Tibial artery (tissue), 4 donors: ENCODE results near the gene GTPBP4.

Source experiments
- DNase-seq, 2 donors: peaks; one replicate each; pipeline ENCODE4 v3.0.0-alpha.2; 2019
- H3K27ac ChIP-seq, 2 donors: fragments of 200-600 bp; sonication (generic) in 1 of 2; 1 replicate in 1 of 2; 2 replicates in 1 of 2; pipeline ENCODE4 v1.5.1; 2018 to 2019; ENCODE audit warnings: mild to moderate bottlenecking in 1 of 2
- H3K27me3 ChIP-seq, 2 donors: fragments of 200-600 bp; sonication (generic) in 1 of 2; one replicate each; pipeline versions ENCODE4 v1.5.1 to v1.6.0; 2016 to 2019
- H3K36me3 ChIP-seq, 3 donors: fragments of 200-600 bp; sonication (generic) in 2 of 3; one replicate each; pipeline ENCODE4 v1.5.1; 2016 to 2019; ENCODE audit warnings: mild to moderate bottlenecking in 2 of 3
- H3K4me1 ChIP-seq, 4 donors: fragments of 200-600 bp; sonication (generic) in 2 of 4; 1 replicate in 3 of 4; 2 replicates in 1 of 4; pipeline ENCODE4 v1.5.1; 2016 to 2019
- H3K4me3 ChIP-seq, 2 donors: fragments of 200-600 bp; sonication (generic) in 1 of 2; 1 replicate in 1 of 2; 2 replicates in 1 of 2; pipeline ENCODE4 v1.5.1; 2018 to 2019; ENCODE audit warnings: mild to moderate bottlenecking in 2 of 2
- H3K9me3 ChIP-seq, 3 donors: fragments of 200-600 bp; sonication (generic) in 1 of 3; one replicate each; pipeline ENCODE4 v1.5.1; 2016 to 2019
- intact Hi-C: fragments of 100-400 bp; cut with DNase I; formaldehyde crosslinking; loops from one replicate; pipeline ENCODE4 v1.15.0; 2023; ENCODE audit warnings: low total_unique reads
- TF ChIP-seq, protein P1 (sequence below), 2 experiments: fragments of 200-600 bp in 1 of 2; fragments of 450-650 bp in 1 of 2; IDR thresholded peaks; one replicate each; pipeline ENCODE4 v1.5.1; 2017 to 2019; ENCODE audit warnings: antibody characterized with exemption in 2 of 2, mild to moderate bottlenecking in 1 of 2, moderate library complexity in 1 of 2

The GTPBP4 gene

DNA sequence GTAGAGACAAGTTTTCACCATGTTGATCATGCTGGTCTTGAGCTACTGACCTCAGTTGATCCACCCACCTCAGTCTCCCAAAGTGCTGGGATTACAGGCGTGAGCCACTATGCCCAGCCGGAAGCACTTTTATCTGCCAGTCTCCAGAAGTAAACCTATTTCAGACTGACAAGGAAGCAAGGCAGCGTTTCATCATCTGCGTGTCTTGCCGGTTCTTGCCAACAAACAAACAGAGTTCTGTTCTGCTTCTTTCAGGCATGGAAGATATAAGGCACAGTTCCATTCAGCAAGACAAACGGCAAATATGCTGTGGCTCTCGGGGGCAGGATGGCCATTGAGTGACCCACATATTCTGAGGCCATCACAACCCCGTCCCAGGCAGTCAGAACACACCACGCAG lies 41.2 kb upstream of the GTPBP4 start:
- TF ChIP-seq, protein P1, sequence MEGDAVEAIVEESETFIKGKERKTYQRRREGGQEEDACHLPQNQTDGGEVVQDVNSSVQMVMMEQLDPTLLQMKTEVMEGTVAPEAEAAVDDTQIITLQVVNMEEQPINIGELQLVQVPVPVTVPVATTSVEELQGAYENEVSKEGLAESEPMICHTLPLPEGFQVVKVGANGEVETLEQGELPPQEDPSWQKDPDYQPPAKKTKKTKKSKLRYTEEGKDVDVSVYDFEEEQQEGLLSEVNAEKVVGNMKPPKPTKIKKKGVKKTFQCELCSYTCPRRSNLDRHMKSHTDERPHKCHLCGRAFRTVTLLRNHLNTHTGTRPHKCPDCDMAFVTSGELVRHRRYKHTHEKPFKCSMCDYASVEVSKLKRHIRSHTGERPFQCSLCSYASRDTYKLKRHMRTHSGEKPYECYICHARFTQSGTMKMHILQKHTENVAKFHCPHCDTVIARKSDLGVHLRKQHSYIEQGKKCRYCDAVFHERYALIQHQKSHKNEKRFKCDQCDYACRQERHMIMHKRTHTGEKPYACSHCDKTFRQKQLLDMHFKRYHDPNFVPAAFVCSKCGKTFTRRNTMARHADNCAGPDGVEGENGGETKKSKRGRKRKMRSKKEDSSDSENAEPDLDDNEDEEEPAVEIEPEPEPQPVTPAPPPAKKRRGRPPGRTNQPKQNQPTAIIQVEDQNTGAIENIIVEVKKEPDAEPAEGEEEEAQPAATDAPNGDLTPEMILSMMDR (IDR thresholded peaks at IDR 0.05): no peak
- Histone ChIP-seq H3K27ac (no peak overlapping the region), H3K9me3 (no peaks in the 10 kb centered on the region), H3K4me1 (peaks cover 0 to 3% (median 0%) of the 10 kb centered on the region in 4 donors), H3K4me3 (no peak overlapping the region), H3K36me3 (no peaks in the 10 kb centered on the region), H3K27me3 (peaks cover 0 to 10% of the 10 kb centered on the region in 2 donors)
- DNase-seq: no peak
- intact Hi-C loops: no loop called here

DNA sequence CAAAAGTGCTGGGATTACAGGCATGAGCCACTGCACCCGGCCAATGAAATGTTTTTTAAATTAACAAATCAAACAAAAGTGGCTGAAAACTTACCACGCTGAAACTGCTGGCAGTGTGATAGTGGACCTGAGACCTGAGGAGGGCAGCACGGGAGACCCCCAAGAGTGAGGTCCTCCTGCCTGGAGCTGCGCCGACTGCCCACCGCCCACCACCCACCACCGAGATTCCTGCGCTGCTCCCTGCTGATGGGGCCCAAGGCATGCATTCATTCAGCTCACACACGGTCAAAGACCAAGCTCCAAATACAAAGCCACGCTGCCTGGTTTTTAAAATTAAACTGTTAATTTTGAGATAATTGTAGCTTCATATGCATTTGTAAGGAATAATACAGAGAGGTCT lies 40.4 kb upstream of the GTPBP4 start:
- Histone ChIP-seq H3K27me3 (peaks cover 0 to 10% of the 10 kb centered on the region in 2 donors), H3K4me3 (no peak overlapping the region), H3K9me3 (no peaks in the 10 kb centered on the region), H3K27ac (no peak overlapping the region), H3K4me1 (peaks cover 0 to 3% (median 0%) of the 10 kb centered on the region in 4 donors), H3K36me3 (no peaks in the 10 kb centered on the region)
- TF ChIP-seq, protein P1 (IDR thresholded peaks at IDR 0.05): no peak
- intact Hi-C loops: no loop called here
- no peak for DNase-seq

DNA sequence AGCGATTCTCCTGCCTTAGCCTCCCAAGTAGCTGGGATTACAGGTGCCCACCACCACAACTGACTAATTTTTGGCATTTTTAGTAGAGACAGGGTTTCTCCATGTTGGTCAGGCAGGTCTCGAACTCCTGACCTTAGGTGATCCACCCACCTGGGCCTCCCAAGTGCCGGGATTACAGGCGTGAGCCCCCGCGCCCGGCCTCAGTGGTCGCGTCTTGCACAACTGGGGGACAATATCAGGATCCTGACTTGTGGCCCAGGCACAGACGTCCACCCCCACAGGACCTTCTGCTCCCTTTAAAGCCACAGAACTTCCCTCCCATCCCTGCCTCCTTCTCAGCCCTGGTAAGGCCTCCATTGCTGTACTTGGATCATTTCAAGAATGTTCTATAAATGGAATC lies 39.9 kb upstream of the GTPBP4 start:
- no peak overlapping the region for H3K27ac ChIP-seq
- H3K36me3 ChIP-seq: no peaks in the 10 kb centered on the region
- no peaks in the 10 kb centered on the region for H3K9me3 ChIP-seq
- peaks cover 0 to 3% (median 0%) of the 10 kb centered on the region in 4 donors for H3K4me1 ChIP-seq
- intact Hi-C loops: no loop called here
- H3K27me3 ChIP-seq: peaks cover 0 to 10% of the 10 kb centered on the region in 2 donors
- H3K4me3 ChIP-seq: no peak overlapping the region
- DNase-seq: no peak
- TF ChIP-seq, protein P1 (IDR thresholded peaks at IDR 0.05): no peak

DNA sequence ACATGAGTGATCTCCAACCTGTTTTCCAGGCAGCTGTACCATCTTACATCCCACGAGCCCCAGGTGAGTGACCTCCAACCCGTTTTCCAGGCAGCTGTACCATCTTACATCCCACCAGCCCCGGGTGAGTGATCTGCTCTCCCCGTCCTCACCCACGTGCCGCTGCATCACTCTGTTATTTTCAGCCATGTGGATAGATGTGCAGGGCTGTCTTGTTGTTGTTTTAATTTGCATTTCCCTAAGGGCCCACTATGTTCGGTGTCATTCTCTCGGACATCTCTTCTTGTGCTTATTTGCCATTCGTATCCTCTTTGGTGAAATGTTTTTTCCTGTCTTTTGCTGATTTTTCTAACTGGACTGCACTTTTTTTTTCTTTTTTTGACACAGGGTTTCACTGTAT lies 38.8 kb upstream of the GTPBP4 start:
- Histone ChIP-seq H3K27me3 (peaks cover 0 to 13% of the 10 kb centered on the region in 2 donors), H3K4me1 (peaks cover 0 to 1% (median 0%) of the 10 kb centered on the region in 4 donors), H3K36me3 (no peaks in the 10 kb centered on the region), H3K9me3 (no peaks in the 10 kb centered on the region), H3K27ac (no peak overlapping the region), H3K4me3 (no peak overlapping the region)
- DNase-seq: no peak
- TF ChIP-seq, protein P1 (IDR thresholded peaks at IDR 0.05): no peak
- intact Hi-C loops: no loop called here

DNA sequence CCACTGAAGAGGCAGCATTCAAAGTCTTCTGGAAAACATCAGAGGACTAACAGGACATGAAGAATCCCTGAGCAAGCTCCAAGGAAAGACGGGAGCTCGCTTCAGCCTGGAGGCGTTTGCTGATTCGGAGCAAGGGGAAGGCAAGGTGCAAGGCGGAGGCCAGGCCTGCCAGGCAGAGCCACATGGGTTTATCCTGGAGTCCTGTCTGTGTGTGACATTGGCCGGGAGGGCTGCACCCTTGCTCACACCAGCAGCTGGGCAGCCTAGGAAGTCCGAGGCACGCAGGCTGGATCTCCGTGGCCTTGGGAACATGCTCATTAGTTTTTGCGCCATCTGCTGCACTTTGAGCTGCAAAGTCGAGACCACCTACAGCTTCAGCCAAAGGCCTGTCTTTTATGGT lies 34.4 kb upstream of the GTPBP4 start:
- no peaks in the 10 kb centered on the region for H3K9me3 ChIP-seq
- no peaks in the 10 kb centered on the region for H3K36me3 ChIP-seq
- H3K27ac ChIP-seq: no peak overlapping the region
- TF ChIP-seq, protein P1 (IDR thresholded peaks at IDR 0.05): no peak
- no peaks in the 10 kb centered on the region for H3K4me1 ChIP-seq
- no peak overlapping the region for H3K4me3 ChIP-seq
- no peak for DNase-seq
- intact Hi-C loops: no loop called here
- H3K27me3 ChIP-seq: peaks cover 0 to 21% of the 10 kb centered on the region in 2 donors

DNA sequence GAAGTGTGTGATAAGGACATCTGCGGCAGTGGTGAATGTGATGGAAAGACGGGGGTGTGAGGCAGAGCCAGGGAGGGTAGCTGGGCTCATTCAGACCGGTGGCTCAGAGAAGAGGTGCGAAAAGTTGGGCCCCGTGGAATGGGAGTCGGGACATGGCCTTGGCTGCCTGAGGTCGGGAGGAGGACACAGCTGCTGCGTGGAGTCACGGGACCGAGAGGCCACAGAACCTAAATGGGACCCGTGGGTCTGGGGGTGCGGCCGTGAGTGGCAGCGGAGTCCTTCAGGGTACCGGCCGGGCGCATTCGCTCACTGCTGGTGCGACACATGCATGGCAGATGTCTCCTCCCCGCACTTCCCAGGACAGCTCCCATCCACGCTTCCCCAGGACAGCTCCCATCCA lies 33.8 kb upstream of the GTPBP4 start:
- TF ChIP-seq, protein P1 (IDR thresholded peaks at IDR 0.05): no peak
- Histone ChIP-seq H3K4me1 (no peaks in the 10 kb centered on the region), H3K9me3 (no peaks in the 10 kb centered on the region), H3K36me3 (no peaks in the 10 kb centered on the region), H3K27ac (no peak overlapping the region), H3K27me3 (peaks cover 0 to 24% of the 10 kb centered on the region in 2 donors), H3K4me3 (no peak overlapping the region)
- intact Hi-C loops: no loop called here
- no peak for DNase-seq
